Raji (cell line): Measurements from ENCODE around the gene ATOH1.

Experiments used
- POLR2A ChIP-seq: IDR thresholded peaks from 2 replicates; pipeline ENCODE4 v1.6.1; 2011; ENCODE audit warnings: low read depth, low read length, control low read depth; ENCODE audit not compliant: insufficient read depth

The ATOH1 gene

DNA sequence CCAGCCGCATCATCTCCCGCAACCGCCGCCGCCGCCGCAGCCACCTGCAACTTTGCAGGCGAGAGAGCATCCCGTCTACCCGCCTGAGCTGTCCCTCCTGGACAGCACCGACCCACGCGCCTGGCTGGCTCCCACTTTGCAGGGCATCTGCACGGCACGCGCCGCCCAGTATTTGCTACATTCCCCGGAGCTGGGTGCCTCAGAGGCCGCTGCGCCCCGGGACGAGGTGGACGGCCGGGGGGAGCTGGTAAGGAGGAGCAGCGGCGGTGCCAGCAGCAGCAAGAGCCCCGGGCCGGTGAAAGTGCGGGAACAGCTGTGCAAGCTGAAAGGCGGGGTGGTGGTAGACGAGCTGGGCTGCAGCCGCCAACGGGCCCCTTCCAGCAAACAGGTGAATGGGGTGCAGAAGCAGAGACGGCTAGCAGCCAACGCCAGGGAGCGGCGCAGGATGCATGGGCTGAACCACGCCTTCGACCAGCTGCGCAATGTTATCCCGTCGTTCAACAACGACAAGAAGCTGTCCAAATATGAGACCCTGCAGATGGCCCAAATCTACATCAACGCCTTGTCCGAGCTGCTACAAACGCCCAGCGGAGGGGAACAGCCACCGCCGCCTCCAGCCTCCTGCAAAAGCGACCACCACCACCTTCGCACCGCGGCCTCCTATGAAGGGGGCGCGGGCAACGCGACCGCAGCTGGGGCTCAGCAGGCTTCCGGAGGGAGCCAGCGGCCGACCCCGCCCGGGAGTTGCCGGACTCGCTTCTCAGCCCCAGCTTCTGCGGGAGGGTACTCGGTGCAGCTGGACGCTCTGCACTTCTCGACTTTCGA is 654 bp downstream of the ATOH1 start:
- TF ChIP-seq POLR2A: no peak

DNA sequence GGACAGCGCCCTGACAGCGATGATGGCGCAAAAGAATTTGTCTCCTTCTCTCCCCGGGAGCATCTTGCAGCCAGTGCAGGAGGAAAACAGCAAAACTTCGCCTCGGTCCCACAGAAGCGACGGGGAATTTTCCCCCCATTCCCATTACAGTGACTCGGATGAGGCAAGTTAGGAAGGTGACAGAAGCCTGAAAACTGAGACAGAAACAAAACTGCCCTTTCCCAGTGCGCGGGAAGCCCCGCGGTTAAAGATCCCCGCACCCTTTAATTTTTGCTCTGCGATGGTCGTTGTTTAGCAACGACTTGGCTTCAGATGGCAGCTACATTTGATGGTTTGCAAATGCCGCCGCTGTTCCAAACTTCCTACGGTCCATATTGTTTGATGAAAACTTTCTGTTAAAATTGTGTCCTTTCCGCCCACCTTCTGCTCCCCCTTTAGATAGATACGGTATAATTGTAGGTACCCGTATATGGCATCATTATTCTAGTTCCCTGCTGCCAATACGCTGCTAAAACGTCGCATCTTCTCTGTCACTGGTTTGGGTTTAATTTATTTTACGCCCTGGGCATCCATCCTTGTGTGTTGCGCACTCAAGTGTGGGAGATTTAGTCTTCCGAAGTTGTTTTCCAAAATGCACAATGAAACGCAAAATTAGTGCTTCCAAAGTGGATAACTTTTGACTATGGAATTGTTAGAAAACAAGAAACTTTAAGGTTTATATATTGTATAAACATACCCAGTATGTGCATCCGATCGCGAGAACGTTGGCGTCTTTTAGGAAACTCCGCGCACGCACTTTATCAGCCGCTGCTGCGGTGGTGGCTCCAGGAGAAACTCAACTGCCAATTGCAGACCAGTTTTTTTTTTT is 1.5 kb downstream of the ATOH1 start:
- no peak for TF ChIP-seq POLR2A

DNA sequence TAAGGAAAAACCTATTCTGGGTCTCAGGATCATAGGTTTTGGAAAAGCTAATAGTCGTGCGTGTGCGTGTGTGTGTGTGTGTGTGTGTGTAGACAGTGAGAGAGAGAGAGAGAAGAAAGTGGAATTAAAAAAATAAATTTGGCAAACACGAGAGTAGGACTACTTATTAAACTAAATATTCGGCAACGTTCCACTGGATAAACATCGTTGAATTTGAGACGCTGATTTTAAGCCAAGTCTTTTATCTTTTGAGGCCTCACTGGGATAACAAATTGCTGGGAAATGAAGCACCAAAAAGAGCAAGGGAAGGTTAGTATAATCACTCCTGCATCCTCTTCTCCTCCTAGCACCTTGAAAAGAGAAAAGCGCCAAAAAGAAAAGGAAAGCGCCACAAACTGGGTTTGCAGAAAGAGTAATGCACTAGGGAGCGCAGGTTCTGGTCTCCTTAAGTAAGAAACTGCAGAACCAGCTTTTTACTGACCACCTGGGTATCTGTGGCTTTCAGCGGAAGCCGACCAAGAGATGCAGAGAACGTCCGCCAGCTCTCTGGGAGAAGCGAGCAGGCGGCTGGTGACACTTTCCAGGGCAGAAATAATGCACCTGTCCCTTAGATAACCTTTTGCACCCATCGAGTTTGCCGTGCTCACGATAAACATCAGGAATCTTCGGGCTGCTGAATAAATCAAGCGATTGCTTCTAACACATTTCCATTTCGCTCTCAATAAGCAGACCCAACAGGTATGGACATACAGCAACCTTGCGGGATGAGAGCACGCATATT is 3.4 kb downstream of the ATOH1 start:
- no peak for TF ChIP-seq POLR2A

DNA sequence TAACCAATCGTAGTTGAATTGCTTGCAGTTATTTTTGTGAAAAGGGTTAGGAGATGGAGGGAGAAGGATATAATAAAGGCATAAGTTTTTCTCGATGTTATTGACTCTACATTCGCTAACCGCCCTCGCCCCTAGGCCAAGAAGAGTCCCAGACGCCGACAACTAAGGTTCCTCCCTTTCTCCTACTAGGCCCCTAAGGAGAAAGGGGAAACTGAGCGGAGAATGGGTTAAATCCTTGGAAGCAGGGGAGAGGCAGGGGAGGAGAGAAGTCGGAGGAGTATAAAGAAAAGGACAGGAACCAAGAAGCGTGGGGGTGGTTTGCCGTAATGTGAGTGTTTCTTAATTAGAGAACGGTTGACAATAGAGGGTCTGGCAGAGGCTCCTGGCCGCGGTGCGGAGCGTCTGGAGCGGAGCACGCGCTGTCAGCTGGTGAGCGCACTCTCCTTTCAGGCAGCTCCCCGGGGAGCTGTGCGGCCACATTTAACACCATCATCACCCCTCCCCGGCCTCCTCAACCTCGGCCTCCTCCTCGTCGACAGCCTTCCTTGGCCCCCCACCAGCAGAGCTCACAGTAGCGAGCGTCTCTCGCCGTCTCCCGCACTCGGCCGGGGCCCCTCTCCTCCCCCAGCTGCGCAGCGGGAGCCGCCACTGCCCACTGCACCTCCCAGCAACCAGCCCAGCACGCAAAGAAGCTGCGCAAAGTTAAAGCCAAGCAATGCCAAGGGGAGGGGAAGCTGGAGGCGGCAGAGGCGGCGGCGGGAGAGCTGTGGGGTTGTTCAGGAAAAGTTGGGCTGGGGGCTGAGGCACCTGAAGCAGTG is 5.9 kb downstream of the ATOH1 start:
- TF ChIP-seq POLR2A: no peak

DNA sequence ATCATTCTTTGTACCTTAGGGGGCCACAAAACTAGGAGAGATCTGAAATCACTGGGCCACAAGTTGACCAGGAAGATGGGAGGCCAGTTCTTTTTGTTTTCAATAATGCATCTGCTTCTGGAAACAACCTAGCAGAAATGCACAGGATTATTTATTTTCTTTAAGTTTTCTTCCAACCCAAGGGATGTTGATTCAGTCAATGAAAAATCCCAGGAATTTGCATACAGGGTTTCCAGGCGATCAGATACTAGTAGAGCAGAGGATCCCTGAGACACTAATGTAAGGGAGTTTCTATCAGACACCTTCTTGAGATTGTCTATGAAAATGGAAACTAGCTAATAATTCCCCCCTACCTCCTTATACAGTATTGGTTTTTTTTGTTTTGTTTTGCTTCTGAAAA is 7.4 kb downstream of the ATOH1 start:
- no peak for TF ChIP-seq POLR2A

DNA sequence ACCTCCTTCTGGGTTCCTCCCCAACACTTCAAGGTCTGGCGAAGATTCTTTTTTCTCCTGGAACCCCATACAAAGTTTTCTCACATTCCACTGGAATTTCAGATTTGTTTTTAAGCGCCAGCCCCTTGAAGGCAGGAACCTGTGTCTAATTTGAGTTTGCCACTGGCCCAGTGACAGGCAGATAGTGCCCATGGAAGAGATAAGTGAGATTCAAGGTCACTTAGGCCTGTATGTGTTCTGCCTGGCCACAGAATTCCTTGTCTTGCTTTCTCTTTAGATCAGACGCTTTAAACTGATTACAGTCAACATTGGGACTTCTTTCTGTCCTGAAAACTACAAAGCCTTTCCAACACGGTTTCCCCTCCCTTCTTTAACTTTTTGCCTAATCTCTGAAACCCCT is 11.2 kb downstream of the ATOH1 start:
- no peak for TF ChIP-seq POLR2A

DNA sequence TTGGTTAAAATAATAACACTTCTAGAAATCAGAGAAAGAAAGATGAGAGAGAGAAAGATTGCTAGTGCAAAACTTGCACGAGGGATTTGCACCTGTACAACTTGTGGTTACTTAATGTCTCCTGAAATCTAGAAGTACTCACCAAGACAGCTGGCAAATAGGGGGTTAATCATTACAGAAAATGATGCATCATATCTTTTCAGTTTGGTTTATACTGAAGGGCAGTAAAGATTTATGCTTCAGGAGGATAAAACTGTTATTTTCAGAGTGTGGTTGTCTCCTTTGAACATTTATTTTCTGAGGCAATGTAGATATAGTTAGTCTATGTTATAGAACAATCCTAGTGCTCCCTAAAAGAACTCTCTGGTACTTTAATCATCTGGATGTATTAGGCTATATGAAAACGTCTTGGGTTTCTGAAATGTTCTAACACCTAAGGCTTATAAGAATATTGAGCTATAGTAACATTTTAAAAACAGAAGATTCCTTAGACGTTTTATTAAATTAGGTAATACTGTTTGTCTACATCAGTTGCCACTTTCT is 13.3 kb downstream of the ATOH1 start:
- TF ChIP-seq POLR2A: no peak

DNA sequence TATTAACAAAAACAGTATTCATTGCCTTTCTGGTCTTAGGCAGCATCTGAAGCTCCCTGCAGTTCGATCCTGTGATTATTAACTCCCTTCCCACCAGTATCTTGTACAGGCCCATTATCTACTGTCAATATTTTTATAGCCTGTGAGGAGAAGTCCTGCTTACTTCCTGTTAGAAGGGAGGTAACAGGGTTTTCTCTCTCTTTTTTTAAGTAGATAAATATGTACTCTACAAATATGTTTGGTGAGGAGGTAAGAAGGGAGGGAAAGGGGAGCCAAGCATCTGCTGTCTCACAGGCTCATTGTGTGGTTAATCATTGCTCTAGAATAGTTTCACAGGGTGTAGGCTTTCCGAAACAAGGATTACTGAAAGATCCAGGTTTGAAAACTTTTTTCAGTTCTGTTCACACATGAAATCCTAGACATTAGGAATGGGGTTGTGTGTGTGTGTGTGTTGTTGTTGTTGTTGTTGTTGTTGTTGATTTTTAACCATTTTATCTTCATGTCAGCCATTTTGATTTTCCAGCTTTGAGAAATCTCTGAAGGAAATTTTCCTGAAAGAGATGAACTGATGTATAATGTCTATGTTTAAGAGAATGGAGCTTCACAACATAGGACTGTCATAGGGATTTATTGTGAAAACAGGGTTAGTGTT is 14.2 kb downstream of the ATOH1 start:
- TF ChIP-seq POLR2A: no peak

DNA sequence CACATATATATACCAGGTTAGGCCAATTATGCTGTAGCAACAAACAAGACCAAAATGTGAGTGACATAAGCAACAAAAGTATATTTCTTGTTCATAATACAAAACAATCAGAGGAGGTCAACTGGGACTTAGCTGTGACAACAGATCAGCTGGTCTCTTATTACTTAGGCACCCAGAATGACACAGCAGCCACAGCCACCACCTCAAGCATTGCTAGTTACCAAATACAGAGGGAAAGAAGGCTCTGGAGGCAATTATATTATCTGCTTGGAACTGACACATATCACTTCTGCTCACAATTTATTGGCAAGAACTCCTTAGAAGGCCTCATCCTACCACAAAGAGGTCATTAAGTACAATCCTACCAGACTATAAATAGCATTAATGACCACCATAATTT is 15.2 kb downstream of the ATOH1 start:
- no peak for TF ChIP-seq POLR2A

DNA sequence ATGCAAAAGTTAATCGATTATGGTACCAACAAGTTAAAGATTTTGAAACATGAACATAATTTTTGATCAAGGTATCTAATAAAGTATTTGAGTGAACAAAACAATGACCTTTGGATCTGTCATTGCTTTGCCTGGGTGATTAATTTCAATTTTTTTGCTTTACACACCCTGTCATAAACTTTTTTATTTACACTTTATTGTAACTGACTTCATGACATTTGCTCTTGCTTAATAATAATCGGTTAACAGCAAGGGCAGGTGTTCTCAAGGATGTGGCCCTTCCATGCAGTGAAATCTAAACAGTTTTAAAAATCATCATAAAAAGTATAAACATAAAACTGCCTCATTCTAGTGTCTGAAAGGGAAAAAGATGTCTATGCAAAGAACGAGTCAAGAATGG is 24.1 kb downstream of the ATOH1 start:
- no peak for TF ChIP-seq POLR2A

DNA sequence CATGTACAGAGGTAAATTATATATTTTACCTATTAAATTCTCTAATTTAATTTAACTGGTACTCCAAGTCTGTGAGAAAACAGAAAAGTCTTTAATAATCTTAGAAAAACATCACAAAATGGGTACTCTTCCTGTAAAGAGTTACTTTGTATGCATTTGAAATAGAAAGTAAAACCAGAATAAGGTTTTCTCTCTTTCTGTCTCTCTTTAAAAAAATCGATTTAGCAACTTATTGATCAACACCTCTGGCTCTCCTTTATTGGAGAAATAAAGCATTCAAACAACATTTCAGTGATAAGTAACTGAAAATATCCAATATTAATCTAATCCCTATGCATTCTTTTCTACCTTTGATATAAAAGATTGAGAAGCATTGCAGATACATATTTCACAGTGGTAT is 27.4 kb downstream of the ATOH1 start:
- no peak for TF ChIP-seq POLR2A

DNA sequence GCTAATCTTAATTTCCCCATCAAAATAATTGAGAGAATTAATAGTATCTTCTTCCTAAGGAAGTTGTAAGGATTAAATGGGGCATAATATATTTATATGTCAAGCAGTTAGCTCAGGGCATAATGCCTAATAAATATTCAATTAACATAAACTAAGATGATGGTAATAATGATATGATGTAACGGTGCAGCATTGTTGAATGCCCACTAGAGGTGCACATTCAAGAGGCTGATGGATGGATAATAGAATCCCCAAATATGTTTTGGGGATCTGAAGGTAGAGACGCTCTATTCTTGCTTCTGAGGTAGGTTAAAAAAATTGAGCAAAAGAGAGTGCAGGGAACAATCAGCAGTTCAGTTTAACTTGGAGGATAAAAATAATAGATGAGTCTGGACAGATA is 37.1 kb downstream of the ATOH1 start:
- TF ChIP-seq POLR2A: no peak

DNA sequence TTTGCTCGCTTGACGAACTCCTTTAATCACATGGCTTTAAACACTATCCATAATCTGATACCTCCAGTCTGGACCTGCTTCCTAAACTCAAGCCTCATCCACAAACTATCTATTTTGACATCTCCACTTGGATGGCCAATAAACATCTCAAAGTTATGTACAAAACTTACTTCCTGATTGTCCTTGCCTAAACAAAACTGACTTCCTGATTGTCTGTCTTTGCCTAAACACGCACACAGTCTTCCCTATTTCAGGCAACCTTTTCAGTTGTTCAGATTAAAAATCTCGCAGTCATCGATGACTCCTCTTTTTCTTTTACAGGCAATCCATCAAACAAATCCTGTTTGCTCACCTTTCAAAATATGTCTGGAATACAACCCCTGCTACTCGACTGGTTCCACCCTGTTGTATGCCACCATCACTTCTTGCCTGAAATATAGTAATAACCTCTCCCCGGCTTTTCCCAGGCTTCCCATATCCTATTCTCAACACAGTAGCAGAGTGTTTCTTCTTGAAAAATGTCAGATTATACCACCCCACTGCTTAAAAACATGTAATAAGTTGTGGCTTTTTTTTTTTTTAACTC is 39.0 kb downstream of the ATOH1 start:
- TF ChIP-seq POLR2A: no peak
